GM12878 (cell line): ENCODE data around the gene NOD1. TPM values are rescaled to one million over a fixed set of nuclear protein-coding genes. Genes with fewer than 3 reads are reported as not detected.

Experiments
- E2F4 ChIP-seq: IDR thresholded peaks from 2 replicates; pipeline ENCODE4 v1.6.1; 2012; ENCODE audit warnings: low read depth, low read length, improper control_type of control experiment
- EED ChIP-seq: sonication (generic); IDR thresholded peaks from 2 replicates; pipeline ENCODE4 v1.6.1; 2016; ENCODE audit warnings: antibody characterized with exemption, low read depth
- EGR1 ChIP-seq, 2 experiments: IDR thresholded peaks; 1 replicate in 1 of 2; 2 replicates in 1 of 2; pipeline ENCODE4 v1.6.1; 2011 to 2012; ENCODE audit warnings: low read depth in 2 of 2, low read length in 2 of 2, borderline replicate concordance in 1 of 2, mild to moderate bottlenecking in 1 of 2, moderate library complexity in 1 of 2
- HDAC6 ChIP-seq: fragments of 200-600 bp; sonication (generic); IDR thresholded peaks from one replicate; pipeline ENCODE4 v1.8.0; 2017; ENCODE audit warnings: antibody characterized with exemption; ENCODE audit not compliant: unreplicated experiment
- IKZF1 ChIP-seq: fragments of 450-650 bp; conservative IDR thresholded peaks from 2 replicates; pipeline ENCODE4 v1.6.1; 2017; ENCODE audit warnings: antibody characterized with exemption, mild to moderate bottlenecking
- MAX ChIP-seq: IDR thresholded peaks from 2 replicates; pipeline ENCODE4 v1.6.1; 2012; ENCODE audit warnings: low read depth, low read length, improper control_type of control experiment
- MXI1 ChIP-seq: fragments of 150-350 bp; IDR thresholded peaks from 2 replicates; pipeline ENCODE4 v1.6.1; 2011; ENCODE audit warnings: low read depth, mild to moderate bottlenecking, inconsistent platforms, low read length, improper control_type of control experiment
- NKRF ChIP-seq: fragments of 450-650 bp; conservative IDR thresholded peaks from 2 replicates; pipeline ENCODE4 v1.6.1; 2017; ENCODE audit warnings: mild to moderate bottlenecking, moderate library complexity
- NR2F1 ChIP-seq: fragments of 450-650 bp; conservative IDR thresholded peaks from 2 replicates; pipeline ENCODE4 v1.6.1; 2017; ENCODE audit warnings: mild to moderate bottlenecking
- POLR2AphosphoS2 ChIP-seq: IDR thresholded peaks from 2 replicates; pipeline ENCODE4 v1.6.1; 2011; ENCODE audit warnings: low read depth, mild to moderate bottlenecking, low read length, improper control_type of control experiment, moderate library complexity
- RAD21 ChIP-seq: IDR thresholded peaks from 2 replicates; pipeline ENCODE4 v1.6.1; 2011; ENCODE audit warnings: mild to moderate bottlenecking, low read depth, low read length, moderate library complexity; ENCODE audit not compliant: insufficient read depth
- SUZ12 ChIP-seq: fragments of 200-600 bp; sonication (generic); IDR thresholded peaks from one replicate; pipeline ENCODE4 v1.6.1; 2018; ENCODE audit warnings: antibody characterized with exemption, mild to moderate bottlenecking; ENCODE audit not compliant: unreplicated experiment
- TCF12 ChIP-seq: IDR thresholded peaks from 2 replicates; pipeline ENCODE4 v1.6.1; 2011; ENCODE audit warnings: low read depth, mild to moderate bottlenecking, low read length
- YBX1 ChIP-seq: fragments of 450-650 bp; IDR thresholded peaks from 2 replicates; pipeline ENCODE4 v1.6.1; 2016; ENCODE audit warnings: antibody characterized with exemption
- YY1 ChIP-seq: IDR thresholded peaks from 2 replicates; pipeline ENCODE4 v1.6.1; 2011; ENCODE audit warnings: low read depth, mild to moderate bottlenecking, low read length
- ZNF207 ChIP-seq: fragments of 450-650 bp; IDR thresholded peaks from 2 replicates; pipeline ENCODE4 v1.6.1; 2014; ENCODE audit warnings: antibody characterized with exemption, mild to moderate bottlenecking, borderline replicate concordance
- polyA plus RNA-seq, 11 experiments: library from polyadenylated mRNA; depleted of rRNA in 4 of 11; unstranded in 6 of 11; stranded (reverse) in 5 of 11; fragments of >200 nt; fragmentation: Nextera tagmentation in 4 of 11; fragmentation: Illumina TruSeq in 1 of 11; extraction: Ambion mirVana in 4 of 11; extraction: Trizol in 1 of 11; gene quantifications; 1 replicate in 1 of 11; 2 replicates in 10 of 11; pipeline versions ENCODE4 v1.2.1 to v1.2.3, GENCODE V29; 2011 to 2016; ENCODE audit warnings: inconsistent platforms in 2 of 11, missing spikeins in 2 of 11, low read depth in 1 of 11
- total RNA-seq, 4 experiments: library from RNA; depleted of rRNA in 3 of 4; stranded (reverse); fragments of >200 nt in 3 of 4; fragmentation: Illumina TruSeq in 1 of 4; extraction: Trizol in 1 of 4; gene quantifications; 2 replicates each; pipeline versions ENCODE4 v1.2.1 to v1.2.3, GENCODE V29; 2013 to 2021
- TF ChIP-seq, protein P1 (sequence below): fragments of 450-650 bp; IDR thresholded peaks from 2 replicates; pipeline ENCODE4 v1.6.1; 2017; ENCODE audit warnings: mild to moderate bottlenecking, low read depth, inconsistent platforms; ENCODE audit not compliant: poor library complexity, severe bottlenecking
- TF ChIP-seq, protein P2 (sequence below), 3 experiments: IDR thresholded peaks in 2 of 3; conservative IDR thresholded peaks in 1 of 3; 2 replicates each; pipeline ENCODE4 v1.5.1; 2011; ENCODE audit warnings: low read depth in 3 of 3, low read length in 3 of 3, mild to moderate bottlenecking in 3 of 3, control low read depth in 2 of 3, moderate library complexity in 2 of 3, inconsistent platforms in 1 of 3, mixed read lengths in 1 of 3; ENCODE audit not compliant: control insufficient read depth in 2 of 3, insufficient read depth in 1 of 3; ENCODE audit errors: extremely low read depth in 1 of 3
- TF ChIP-seq, protein P3 (sequence below): fragments of 450-650 bp; IDR thresholded peaks from 2 replicates; pipeline ENCODE4 v1.6.1; 2016; ENCODE audit warnings: mild to moderate bottlenecking

NOD1 gene
- total and polyA plus RNA-seq, 10 of the 15 experiments (the other 5 are each of a cell fraction or from before 2014, with no cell fraction given): 1.8 to 14.6 (median 8.9) TPM

GRCh38 chr7:30478349-30479201, at the start of gene NOD1 (continued):
- TF ChIP-seq E2F4 (peak; percentile 30; the same call in 1 of the 2 replicates), YY1 (peak; percentile 33; the same call in 1 of the 2 replicates), ZNF207 (no peak; the same call in 1 of the 2 replicates), HDAC6 (peak; percentile 36), NR2F1 (peak; percentile 53), EED (peak; percentile 22; the same call in 1 of the 2 replicates), MAX (peak; percentile 65), YBX1 (no peak), IKZF1 (peak; percentile 90), EGR1 (IDR thresholded peaks at IDR 0.05; ENCODE audit: borderline replicate concordance in 1 of 2, low read depth in 2 of 2, low read length in 2 of 2) (peak in 1 of 2 experiments; percentile 91; a peak in 2 of 3 replicates), SUZ12 (no peak), TCF12 (0 out of 2 replicates have a peak, but pooled peaks have one; percentile 15), NKRF (peak; percentile 67; the same call in 1 of the 2 replicates), POLR2AphosphoS2 (0 out of 2 replicates have a peak, but pooled peaks have one; percentile 48), RAD21 (no peak), MXI1 (peak; percentile 66)
- TF ChIP-seq, protein P1, sequence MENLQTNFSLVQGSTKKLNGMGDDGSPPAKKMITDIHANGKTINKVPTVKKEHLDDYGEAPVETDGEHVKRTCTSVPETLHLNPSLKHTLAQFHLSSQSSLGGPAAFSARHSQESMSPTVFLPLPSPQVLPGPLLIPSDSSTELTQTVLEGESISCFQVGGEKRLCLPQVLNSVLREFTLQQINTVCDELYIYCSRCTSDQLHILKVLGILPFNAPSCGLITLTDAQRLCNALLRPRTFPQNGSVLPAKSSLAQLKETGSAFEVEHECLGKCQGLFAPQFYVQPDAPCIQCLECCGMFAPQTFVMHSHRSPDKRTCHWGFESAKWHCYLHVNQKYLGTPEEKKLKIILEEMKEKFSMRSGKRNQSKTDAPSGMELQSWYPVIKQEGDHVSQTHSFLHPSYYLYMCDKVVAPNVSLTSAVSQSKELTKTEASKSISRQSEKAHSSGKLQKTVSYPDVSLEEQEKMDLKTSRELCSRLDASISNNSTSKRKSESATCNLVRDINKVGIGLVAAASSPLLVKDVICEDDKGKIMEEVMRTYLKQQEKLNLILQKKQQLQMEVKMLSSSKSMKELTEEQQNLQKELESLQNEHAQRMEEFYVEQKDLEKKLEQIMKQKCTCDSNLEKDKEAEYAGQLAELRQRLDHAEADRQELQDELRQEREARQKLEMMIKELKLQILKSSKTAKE: no peak
- TF ChIP-seq, protein P2, sequence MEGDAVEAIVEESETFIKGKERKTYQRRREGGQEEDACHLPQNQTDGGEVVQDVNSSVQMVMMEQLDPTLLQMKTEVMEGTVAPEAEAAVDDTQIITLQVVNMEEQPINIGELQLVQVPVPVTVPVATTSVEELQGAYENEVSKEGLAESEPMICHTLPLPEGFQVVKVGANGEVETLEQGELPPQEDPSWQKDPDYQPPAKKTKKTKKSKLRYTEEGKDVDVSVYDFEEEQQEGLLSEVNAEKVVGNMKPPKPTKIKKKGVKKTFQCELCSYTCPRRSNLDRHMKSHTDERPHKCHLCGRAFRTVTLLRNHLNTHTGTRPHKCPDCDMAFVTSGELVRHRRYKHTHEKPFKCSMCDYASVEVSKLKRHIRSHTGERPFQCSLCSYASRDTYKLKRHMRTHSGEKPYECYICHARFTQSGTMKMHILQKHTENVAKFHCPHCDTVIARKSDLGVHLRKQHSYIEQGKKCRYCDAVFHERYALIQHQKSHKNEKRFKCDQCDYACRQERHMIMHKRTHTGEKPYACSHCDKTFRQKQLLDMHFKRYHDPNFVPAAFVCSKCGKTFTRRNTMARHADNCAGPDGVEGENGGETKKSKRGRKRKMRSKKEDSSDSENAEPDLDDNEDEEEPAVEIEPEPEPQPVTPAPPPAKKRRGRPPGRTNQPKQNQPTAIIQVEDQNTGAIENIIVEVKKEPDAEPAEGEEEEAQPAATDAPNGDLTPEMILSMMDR (IDR thresholded peaks at IDR 0.05 in 2 of 3, conservative IDR thresholded peaks at IDR 0.05 in 1 of 3; ENCODE audit: control insufficient read depth in 2 of 3, extremely low read depth in 1 of 3, insufficient read depth in 1 of 3, low read depth in 3 of 3, low read length in 3 of 3): 0 out of 6 replicates have a peak, but pooled peaks of 1 of the 3 experiments have one; percentile 1
- TF ChIP-seq, protein P3, sequence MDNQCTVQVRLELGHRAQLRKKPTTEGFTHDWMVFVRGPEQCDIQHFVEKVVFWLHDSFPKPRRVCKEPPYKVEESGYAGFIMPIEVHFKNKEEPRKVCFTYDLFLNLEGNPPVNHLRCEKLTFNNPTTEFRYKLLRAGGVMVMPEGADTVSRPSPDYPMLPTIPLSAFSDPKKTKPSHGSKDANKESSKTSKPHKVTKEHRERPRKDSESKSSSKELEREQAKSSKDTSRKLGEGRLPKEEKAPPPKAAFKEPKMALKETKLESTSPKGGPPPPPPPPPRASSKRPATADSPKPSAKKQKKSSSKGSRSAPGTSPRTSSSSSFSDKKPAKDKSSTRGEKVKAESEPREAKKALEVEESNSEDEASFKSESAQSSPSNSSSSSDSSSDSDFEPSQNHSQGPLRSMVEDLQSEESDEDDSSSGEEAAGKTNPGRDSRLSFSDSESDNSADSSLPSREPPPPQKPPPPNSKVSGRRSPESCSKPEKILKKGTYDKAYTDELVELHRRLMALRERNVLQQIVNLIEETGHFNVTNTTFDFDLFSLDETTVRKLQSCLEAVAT: no peak
